ENCODE results near the gene TIGD3. TPM values are rescaled to one million over a fixed set of nuclear protein-coding genes. Genes with fewer than 3 reads are reported as not detected.

Gene TIGD3
- total and polyA plus RNA-seq, 2 of the 13 experiments (the other 11 are each of a cell fraction or from before 2014, with no cell fraction given): 0.49 to 4.9 TPM

GRCh38 chr11:65378928-65379638 is 24.5 kb downstream of the TIGD3 start:
- CTCF ChIA-PET (ENCODE audit: low intra/inter-chr PET ratio, low total read pairs): no interaction called here
- TF ChIP-seq XRCC5 (optimal IDR thresholded peaks at IDR 0.05; ENCODE audit: low read length) (peak; percentile 1), MTA1 (CRISPR knock-in tag; IDR thresholded peaks at IDR 0.05; ENCODE audit: borderline replicate concordance) (no peak), ZNF513 (CRISPR knock-in tag; conservative IDR thresholded peaks at IDR 0.05) (no peak), HNRNPL (IDR thresholded peaks at IDR 0.05; ENCODE audit: low read depth, low read length) (peak; percentile 65; the same call in 1 of the 2 replicates)
- Histone ChIP-seq H3K4me2 (ENCODE audit: low read depth, low read length) (peak overlapping the region; percentile 64), H4K20me1 (ENCODE audit: insufficient read depth, low read length) (no peaks in the 10 kb centered on the region), H3K4me1 (ENCODE audit: insufficient read depth, low read length) (peaks cover 85% of the 10 kb centered on the region), H2AFZ (ENCODE audit: low read length) (no peak overlapping the region), H3K27me3 (ENCODE audit: control insufficient read depth in 1 of 2, insufficient read depth in 2 of 2, low read length in 2 of 2) (peaks cover 0 to 2% of the 10 kb centered on the region in 2 experiments; a peak in 3 of 5 replicates), H3K27ac (ENCODE audit: extremely low read length, insufficient read depth, low read length) (no peak overlapping the region), H3K36me3 (replicated peaks in 1 of 2; ENCODE audit: control insufficient read depth in 1 of 2, insufficient read depth in 2 of 2, low read length in 2 of 2) (no peaks in the 10 kb centered on the region), H3K9ac (ENCODE audit: insufficient read depth, low read depth, low read length) (0 out of 2 replicates have a peak overlapping the region, but pooled peaks have one; percentile 8), H3K4me3 (replicated peaks in 1 of 3; ENCODE audit: insufficient read depth in 1 of 3, low read depth in 2 of 3, low read length in 3 of 3) (peak overlapping the region in 1 of 3 experiments; percentile 6; a peak in 1 of 6 replicates), H3K79me2 (ENCODE audit: insufficient read depth, low read length) (no peaks in the 10 kb centered on the region), H3K9me3 (ENCODE audit: low read length) (no peaks in the 10 kb centered on the region)
- intact Hi-C loops (cut with micrococcal nuclease; ENCODE audit: unreplicated experiment): no loop called here
- no TSS peak for BruUV-seq (replicated peaks)
- WGBS (ENCODE audit: low lambda C conversion rate): 88% methylated on average over 8 of the region's 14 CpGs
- FAIRE-seq: no peak
- in situ Hi-C loops (cut with HindIII; ENCODE audit: extremely low pct_ligation_motif_present, low pct_unique_long_range_greater_than_20kb): no loop called here
- POLR2A ChIA-PET: interaction anchor here (0.7 to 16.8 kb wide), 8 partner anchors 8 to 128 kb away, joined by 3 to 433 read pairs (median 6); partner anchors contain the start of gene NEAT1
- ATAC-seq: no peak
- DNase-seq (ENCODE audit: low spot score): no peak
